Activated naive CD4-positive, alpha-beta T cell treated with anti-CD3 and anti-CD28 coated beads, Interleukin-2, amount 50 U/mL, for 72 hours (primary cell): ENCODE measurements around the gene FOLR2. TPM values are rescaled to one million over a fixed set of nuclear protein-coding genes. Genes with fewer than 3 reads are reported as not detected.

Source experiments
- ATAC-seq, 2 donors: fragments of 150-1000 bp; cut with Tn5 transposase; 2 replicates each; pipeline ENCODE4 v1.10.0; 2021; ENCODE audit warnings: mild to moderate bottlenecking in 2 of 2, moderate library complexity in 2 of 2
- DNase-seq, 2 donors: peaks; one replicate each; pipeline ENCODE4 v3.0.0; 2021 to 2022; ENCODE audit warnings: low spot score in 2 of 2
- H3K27ac Mint-ChIP-seq, 2 donors: one replicate each; pipeline ENCODE4 v1.8.0; 2022; ENCODE audit warnings: mild to moderate bottlenecking in 2 of 2, mixed read lengths in 2 of 2
- H3K36me3 Mint-ChIP-seq, 2 donors: one replicate each; pipeline ENCODE4 v1.8.0; 2022; ENCODE audit warnings: mixed read lengths in 2 of 2
- H3K9me3 Mint-ChIP-seq, 2 donors: one replicate each; pipeline ENCODE4 v1.8.0; 2022; ENCODE audit warnings: mixed read lengths in 2 of 2
- total RNA-seq, 2 donors: library from RNA; stranded (reverse); gene quantifications; one replicate each; pipeline ENCODE4 v1.2.3, GENCODE V29; 2022

The FOLR2 gene
- total RNA-seq, 2 donors from 2014 or later = not detected

DNA sequence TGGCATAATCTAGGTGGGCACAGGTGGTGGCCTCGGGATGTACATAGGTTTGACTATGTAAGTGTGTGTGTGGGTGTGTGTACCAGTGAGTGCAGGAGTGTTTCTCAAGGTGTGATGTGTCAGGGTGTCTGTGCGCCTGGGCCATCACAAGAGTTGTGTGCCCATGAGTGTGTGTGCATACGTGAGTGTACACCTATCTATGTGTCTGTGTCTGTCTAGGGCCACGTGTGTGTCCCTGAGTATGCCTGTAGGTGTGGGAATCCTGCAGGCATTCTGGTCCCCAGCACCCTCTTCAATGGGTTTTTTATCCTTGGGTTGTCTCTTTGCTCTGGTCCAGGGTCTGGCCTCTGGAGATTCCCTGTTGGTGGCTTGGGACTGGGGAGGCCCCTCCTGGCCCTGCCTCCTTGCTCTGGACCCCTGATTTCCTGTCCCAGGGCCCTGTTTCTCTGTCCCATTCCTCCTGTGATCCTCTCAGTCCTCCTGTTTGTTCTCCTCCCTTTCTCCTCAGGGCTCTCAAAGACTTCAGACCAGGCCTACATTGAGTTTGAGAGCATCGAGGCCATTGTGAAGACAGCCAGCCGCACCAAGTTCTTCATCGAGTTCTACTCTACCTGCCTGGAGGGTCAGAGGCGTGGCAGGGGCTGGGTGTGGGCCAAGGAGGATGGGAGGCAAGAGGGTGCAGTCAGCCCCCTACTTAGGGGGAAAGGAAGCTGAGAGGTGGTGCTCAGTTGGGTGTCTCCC, 17.3 kb downstream of the FOLR2 start:
- DNase-seq = peak in 1 of 2 donors; percentile 35
- no peaks in the 10 kb centered on the region for H3K36me3 Mint-ChIP-seq
- no peak for ATAC-seq
- H3K9me3 Mint-ChIP-seq = no peaks in the 10 kb centered on the region
- peak overlapping the region in 1 of 2 donors; percentile 24 for H3K27ac Mint-ChIP-seq

DNA sequence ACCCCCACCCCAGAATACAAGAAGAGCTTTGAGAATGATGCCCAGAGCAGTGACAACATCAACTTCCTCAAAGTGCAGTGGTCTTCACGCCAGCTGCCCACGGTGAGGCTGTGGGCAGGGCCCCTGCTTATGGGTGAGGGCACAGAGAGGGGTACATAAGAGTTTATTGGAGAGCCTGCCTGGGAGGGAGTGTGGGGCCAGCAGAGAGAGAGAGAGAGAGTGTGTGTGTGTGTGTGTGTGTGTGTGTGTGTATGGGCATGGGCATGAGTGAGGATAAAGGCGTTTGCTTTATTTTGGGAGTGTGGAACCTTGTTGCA, 17.9 kb downstream of the FOLR2 start:
- no peak for ATAC-seq
- DNase-seq = no peak
- no peaks in the 10 kb centered on the region for H3K9me3 Mint-ChIP-seq
- peak overlapping the region in 1 of 2 donors; percentile 24 for H3K27ac Mint-ChIP-seq
- no peaks in the 10 kb centered on the region for H3K36me3 Mint-ChIP-seq

DNA sequence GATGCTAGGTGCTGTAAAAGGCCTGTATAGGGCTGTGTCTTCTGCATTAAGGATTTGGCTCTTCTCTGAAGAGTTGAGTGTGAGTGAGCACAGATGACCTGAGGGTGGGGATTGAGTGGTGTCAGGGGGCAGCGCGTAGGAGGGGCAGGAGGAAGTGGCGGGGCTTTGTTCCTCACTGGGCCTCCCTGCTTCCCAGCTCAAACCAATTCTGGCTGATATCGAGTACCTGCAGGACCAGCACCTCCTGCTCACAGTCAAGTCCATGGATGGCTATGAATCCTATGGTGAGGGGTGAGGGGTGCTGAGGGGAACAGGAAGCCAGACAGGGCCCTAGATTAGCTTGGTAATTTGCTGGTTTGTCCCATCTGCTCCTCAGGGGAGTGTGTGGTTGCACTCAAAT, 18.3 kb downstream of the FOLR2 start:
- Mint-ChIP-seq H3K36me3 (no peaks in the 10 kb centered on the region), H3K9me3 (no peaks in the 10 kb centered on the region), H3K27ac (no peak overlapping the region)
- ATAC-seq = no peak
- DNase-seq = no peak

DNA sequence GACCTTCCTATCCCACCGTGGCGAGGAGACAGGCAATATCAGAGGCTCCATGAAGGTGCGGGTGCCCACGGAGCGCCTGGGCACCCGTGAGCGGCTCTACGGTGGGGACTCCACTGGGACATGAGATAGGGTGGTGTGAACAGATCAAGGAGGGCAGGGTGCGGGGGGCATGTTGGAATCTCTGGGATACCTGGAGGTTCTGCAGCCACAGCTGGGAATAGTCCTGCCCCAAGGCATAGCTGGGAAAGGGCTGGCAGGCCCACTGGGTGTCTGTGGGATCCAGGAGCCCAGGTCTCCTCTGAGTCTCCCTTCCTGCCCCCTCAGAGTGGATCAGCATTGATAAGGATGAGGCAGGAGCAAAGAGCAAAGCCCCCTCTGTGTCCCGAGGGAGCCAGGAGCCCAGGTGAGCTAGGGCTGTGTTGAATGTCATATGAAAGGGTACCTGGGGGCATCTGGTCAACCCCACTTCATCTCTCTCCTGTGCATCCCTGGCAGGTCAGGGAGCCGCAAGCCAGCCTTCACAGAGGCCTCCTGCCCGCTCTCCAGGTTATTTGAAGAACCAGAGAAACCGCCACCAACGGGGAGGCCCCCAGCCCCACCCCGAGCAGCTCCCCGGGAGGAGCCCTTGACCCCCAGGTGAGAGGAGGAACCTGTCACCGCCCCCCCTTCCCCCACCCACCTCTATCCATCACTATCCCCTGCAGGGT, 18.9 kb downstream of the FOLR2 start:
- DNase-seq (peak in 1 of 2 donors; percentile 39), ATAC-seq (no peak)
- no peaks in the 10 kb centered on the region for H3K9me3 Mint-ChIP-seq
- no peak overlapping the region for H3K27ac Mint-ChIP-seq
- H3K36me3 Mint-ChIP-seq = peaks cover 0 to 4% of the 10 kb centered on the region in 2 donors

DNA sequence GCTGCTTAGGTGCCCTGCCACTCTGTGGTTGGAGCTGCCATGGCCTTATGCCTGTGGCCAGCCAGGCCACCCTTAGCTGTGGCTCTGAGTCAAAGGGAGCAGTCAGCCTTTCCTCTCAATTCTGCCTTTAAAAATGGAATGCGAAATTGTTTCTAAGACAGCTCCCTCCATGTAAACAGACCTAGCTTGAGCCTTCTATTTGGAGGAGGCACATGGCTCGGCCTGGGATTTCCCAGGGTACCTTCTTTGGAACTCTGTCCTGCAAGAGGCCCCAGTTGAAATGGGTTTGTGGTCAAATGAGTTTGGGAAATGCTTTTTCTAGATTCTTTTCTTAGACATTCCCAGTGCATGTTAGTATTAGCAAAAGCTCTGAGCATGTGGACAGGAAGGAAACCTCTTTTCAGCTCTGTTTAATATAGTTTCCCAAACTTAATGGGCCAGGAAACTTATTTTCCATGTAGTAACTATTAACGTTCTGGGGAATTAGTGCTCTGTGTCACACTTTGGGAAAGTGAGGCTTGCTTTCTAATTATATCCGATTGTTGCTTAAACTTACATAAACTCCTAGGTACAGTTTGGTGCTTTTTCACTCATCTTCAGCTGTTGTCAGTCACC, 19.6 kb downstream of the FOLR2 start:
- ATAC-seq (no peak), DNase-seq (peak in 1 of 2 donors; percentile 13)
- Mint-ChIP-seq H3K27ac (peak overlapping the region in 1 of 2 donors; percentile 55), H3K9me3 (no peaks in the 10 kb centered on the region), H3K36me3 (peaks cover 0 to 5% of the 10 kb centered on the region in 2 donors)

DNA sequence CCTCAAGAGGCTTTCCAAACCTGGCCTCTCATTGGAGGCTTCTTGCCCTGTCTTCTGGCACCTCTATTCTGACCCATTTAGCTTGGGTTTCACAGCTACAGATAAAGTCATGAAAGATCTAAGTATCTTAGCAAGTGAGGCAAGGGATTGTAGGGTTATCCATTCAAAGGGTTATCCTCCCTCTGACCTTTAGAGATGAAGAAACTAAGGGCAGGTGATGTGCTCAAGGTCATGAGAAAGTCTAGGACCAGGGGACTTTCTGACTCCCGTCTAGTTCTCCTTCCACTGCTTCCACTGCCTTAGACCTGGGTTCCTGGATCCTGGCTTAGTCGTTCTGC, 20.1 kb downstream of the FOLR2 start:
- ATAC-seq (no peak), DNase-seq (no peak)
- H3K36me3 Mint-ChIP-seq = peaks cover 0 to 5% of the 10 kb centered on the region in 2 donors
- no peaks in the 10 kb centered on the region for H3K9me3 Mint-ChIP-seq
- peak overlapping the region in 1 of 2 donors; percentile 55 for H3K27ac Mint-ChIP-seq

DNA sequence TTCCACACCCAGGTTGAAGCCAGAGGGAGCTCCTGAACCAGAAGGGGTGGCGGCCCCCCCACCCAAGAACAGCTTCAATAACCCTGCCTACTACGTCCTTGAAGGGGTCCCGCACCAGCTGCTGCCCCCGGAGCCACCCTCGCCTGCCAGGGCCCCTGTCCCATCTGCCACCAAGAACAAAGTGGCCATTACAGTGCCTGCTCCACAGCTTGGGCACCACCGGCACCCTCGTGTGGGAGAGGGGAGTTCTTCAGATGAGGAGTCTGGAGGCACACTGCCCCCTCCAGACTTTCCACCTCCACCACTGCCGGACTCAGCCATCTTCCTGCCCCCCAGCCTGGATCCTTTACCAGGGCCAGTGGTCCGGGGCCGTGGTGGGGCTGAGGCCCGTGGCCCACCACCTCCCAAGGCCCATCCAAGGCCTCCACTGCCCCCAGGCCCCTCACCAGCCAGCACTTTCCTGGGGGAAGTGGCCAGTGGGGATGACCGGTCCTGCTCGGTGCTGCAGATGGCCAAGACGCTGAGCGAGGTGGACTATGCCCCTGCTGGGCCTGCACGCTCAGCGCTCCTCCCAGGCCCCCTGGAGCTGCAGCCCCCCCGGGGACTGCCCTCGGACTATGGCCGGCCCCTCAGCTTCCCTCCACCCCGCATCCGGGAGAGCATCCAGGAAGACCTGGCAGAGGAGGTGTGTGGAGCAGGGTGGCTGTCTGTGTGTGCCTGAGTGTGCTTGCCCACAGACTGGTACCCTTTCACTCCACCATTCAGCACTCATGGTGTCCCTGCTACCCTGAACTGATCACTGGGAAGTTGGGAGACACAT, 20.7 kb downstream of the FOLR2 start:
- Mint-ChIP-seq H3K36me3 (peaks cover 0 to 5% of the 10 kb centered on the region in 2 donors), H3K27ac (no peak overlapping the region), H3K9me3 (no peaks in the 10 kb centered on the region)
- ATAC-seq (no peak), DNase-seq (peak in 1 of 2 donors; percentile 50)

DNA sequence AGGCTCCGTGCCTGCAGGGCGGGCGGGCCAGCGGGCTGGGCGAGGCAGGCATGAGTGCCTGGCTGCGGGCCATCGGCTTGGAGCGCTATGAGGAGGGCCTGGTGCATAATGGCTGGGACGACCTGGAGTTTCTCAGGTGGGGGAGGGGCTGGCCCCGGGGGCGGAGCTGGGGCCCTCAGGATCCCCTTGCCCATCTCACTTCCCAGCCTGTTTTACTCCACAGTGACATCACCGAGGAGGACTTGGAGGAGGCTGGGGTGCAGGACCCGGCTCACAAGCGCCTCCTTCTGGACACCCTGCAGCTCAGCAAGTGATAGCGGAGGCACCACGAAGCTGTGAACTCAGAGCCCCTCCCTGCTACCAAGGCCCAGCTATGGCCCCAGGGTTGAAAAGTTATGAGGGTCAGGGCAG, 21.5 kb downstream of the FOLR2 start:
- Mint-ChIP-seq H3K27ac (no peak overlapping the region), H3K36me3 (peaks cover 0 to 5% of the 10 kb centered on the region in 2 donors), H3K9me3 (no peaks in the 10 kb centered on the region)
- DNase-seq (peak; percentile 54 to 66), ATAC-seq (peak; percentile 54 to 64)

DNA sequence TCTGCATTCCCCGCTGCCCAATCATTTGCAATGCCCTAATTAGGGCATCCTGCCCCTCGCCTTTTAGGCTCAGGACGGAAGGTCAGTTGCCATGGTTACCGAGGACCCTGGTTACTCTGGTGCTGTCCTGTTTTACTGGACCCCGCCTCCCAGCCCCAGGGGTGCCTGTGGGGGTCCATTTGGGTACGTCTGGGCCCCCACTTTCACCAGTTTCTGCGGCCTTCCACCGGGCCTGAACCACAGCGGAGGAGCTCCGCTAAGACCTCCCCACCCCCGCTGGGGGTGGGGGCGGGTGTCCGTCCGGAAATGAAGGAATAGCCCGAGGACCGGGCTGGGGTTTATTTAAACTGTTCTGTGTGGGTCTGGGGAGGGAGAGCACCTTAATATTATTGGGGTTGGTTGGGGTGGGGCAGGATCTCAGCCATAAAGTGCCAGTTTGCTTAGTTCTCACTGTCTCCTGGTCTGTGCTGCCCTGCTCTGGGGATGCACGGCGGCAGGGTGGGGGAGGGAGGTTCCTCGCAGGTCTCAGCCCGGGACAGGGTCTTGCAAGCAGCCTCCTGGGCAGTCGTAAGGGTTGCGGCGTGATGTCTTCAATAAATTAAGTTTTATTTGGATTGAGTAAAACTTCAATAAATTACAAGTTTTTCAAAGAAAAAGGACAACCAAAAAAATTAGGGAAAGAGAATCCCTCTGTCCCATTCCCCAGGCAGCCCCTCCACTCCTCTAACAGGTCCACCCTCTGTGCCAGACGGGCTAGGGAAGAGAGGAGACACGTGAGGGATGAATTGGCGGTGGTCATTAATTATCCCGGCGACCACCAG, 22.1 kb downstream of the FOLR2 start:
- Mint-ChIP-seq H3K27ac (no peak overlapping the region), H3K9me3 (no peaks in the 10 kb centered on the region), H3K36me3 (peaks cover 0 to 5% of the 10 kb centered on the region in 2 donors)
- DNase-seq = peak in 1 of 2 donors; percentile 50
- ATAC-seq = no peak

DNA sequence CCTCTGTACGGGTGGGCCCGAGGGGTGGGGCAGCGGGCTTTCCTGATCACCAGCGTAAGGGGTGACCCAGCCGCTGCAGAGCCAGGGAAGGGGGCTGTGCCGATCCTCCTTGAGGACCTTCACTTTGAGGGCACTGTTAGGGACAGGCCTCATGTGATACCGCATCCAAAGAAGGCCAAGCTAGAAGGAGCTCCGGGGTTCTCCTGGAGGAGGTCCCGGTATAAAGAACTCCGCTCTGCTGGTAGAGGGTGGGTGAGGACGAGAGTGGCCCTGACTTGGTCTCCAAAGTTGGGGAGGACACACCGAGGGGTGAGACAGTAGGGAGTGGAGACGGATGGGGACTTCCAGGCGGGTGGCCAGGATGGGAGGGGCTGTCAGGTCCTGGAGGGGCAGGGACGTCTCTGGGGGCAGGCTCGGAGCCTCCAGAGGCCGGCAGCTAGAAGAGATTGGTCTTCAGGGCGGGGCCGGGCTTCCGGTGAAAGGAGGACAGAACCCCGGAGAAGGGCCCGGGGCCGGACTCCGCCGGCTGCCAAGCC, 22.8 kb downstream of the FOLR2 start:
- no peaks in the 10 kb centered on the region for H3K9me3 Mint-ChIP-seq
- ATAC-seq (peak in 1 of 2 donors; percentile 11), DNase-seq (peak in 1 of 2 donors; percentile 48)
- peak overlapping the region in 1 of 2 donors; percentile 36 for H3K27ac Mint-ChIP-seq
- peaks cover 0 to 5% of the 10 kb centered on the region in 2 donors for H3K36me3 Mint-ChIP-seq

DNA sequence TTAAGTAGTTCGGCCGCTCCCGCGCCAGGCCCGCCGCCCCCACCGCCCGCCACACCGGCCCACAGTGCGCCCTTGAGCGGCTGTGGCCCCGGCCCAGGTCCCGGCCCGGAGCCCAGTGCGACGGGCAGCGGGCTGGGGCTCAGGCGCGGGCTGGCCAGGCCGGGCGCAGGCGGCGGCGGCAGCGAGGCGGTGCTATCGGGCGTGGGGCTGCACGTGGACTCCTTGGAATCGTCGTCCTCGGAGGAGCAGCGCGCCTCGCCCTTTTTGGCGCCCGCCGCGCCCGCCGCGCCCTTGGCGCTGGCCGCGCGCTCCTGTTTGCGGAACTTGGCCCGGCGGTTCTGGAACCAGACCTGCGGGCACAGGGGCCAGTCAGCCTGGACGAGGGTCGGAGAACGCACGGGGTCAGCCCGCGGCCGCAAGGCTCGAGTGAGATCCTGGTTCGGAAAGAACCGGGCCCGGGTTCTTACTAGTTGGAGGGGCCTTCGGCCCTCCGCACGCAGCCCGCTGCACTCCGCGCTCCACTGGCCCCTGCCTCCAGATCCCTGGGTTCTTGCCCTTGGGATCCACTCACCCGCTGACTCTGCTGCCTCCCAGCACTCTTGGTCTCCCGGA, 23.4 kb downstream of the FOLR2 start:
- peaks cover 0 to 10% of the 10 kb centered on the region in 2 donors for H3K36me3 Mint-ChIP-seq
- H3K9me3 Mint-ChIP-seq = no peaks in the 10 kb centered on the region
- peak in 1 of 2 donors; percentile 54 for DNase-seq
- peak in 1 of 2 donors; percentile 14 for ATAC-seq
- H3K27ac Mint-ChIP-seq = no peak overlapping the region

DNA sequence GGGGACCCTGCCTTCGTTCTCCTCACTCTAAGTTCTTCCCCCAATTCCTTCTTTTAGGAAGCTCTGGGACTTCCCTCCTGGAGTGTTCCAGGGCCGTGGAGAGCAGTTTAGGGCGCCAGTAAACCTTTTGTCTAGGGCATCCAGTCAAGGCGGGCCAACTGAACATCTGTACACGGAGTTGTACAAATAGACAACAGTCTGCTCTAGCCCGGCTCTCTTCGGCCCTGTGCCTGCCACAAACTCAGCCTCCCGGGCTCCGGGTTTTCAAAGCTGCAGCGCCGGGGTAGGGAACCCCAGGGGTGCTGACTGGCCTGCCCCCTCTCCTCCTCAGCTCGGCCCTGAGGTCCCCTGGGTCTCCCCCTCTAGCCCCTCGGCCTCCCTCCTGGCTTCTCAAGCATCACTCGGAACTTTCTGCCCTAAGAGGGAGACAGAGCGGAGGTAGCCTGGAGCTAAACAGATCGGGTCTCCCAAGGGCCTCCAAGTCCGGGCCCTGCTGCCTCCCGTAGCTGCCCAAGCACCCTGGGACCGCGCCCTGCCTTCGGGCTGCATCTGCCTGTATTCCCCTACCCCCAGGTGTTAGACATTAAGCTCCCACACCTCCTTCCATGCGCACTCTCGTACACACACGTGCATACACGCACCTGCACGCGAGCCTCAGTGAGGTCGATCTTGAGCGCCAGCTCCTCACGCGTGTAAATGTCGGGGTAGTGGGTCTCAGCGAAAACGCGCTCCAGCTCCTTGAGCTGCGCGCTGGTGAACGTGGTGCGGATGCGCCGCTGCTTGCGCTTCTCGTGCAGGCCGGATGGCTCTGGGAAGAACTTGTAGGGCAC, 24.1 kb downstream of the FOLR2 start:
- peak; percentile 21 for ATAC-seq
- H3K27ac Mint-ChIP-seq = no peak overlapping the region
- H3K36me3 Mint-ChIP-seq = peaks cover 0 to 10% of the 10 kb centered on the region in 2 donors
- H3K9me3 Mint-ChIP-seq = no peaks in the 10 kb centered on the region
- DNase-seq = peak; percentile 30 to 54

DNA sequence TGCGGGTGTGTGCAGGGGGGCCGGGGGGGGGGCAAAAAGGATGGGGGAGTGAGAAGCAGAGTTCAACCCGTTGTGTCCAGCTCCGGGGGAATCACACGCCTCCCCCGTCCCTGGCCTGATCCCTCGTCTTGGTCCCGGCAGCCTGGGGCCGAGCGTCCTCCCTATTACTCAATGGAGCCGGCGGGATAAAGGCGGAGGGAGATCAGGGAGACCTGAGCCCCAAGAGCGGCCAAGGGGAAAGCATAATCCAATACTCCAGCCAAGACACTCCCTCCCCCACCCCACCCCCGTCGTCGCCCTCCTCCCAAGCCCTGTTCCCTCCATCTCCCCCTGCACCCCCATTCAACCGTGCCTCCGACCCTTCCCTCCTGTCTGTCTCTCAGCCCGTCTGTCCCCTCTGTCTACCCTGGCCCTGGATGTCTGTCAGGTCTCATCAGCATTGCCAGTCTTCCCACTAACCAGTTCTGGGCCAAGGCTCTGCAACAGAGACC, 24.7 kb downstream of the FOLR2 start:
- no peak for ATAC-seq
- no peak for DNase-seq
- H3K9me3 Mint-ChIP-seq = no peaks in the 10 kb centered on the region
- peaks cover 0 to 10% of the 10 kb centered on the region in 2 donors for H3K36me3 Mint-ChIP-seq
- no peak overlapping the region for H3K27ac Mint-ChIP-seq

DNA sequence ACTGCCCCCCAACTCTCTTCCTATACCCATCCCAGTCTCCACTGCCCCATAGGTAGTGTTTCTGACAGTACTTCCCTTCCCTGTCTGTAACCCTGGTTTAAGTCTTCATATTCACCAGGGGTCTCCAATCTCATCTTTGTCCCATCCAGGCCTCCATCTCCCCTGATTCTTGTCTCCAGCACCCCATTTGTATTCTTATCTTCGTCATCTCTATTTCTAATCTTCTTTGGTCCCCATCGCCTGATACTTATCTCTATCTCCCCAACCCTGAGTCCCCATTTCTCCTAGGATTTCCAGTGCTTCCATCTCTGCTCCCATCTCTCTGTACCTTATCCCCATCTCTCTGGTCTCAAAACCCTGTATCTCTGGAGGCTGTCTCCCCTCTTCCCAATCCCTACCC, 25.5 kb downstream of the FOLR2 start:
- Mint-ChIP-seq H3K27ac (no peak overlapping the region), H3K36me3 (peaks cover 0 to 10% of the 10 kb centered on the region in 2 donors), H3K9me3 (no peaks in the 10 kb centered on the region)
- DNase-seq = no peak
- ATAC-seq = no peak
